Measurements from ENCODE around the gene C10orf95. TPM values are rescaled to one million over a fixed set of nuclear protein-coding genes. Genes with fewer than 3 reads are reported as not detected.

C10orf95 gene
- total RNA-seq, 2 donors from 2014 or later = 0.85 to 3.7 TPM

GRCh38 chr10:102480396-102480795, 29.1 kb upstream of the C10orf95 start:
- Histone ChIP-seq H3K27ac (no peak overlapping the region), H3K4me3 (no peak overlapping the region), H3K27me3 (replicated peaks; ENCODE audit: insufficient read depth) (no peaks in the 10 kb centered on the region), H3K36me3 (peaks cover 22 to 33% of the 10 kb centered on the region in 2 donors), H3K4me1 (replicated peaks) (no peaks in the 10 kb centered on the region), H3K9me3 (no peaks in the 10 kb centered on the region)
- no peak for DNase-seq (ENCODE audit: low spot score)
- intact Hi-C loops (cut with DNase I) = no loop called here
- WGBS = 79% methylated on average over 8 of the region's 9 CpGs
- TF ChIP-seq POLR2AphosphoS5 (IDR thresholded peaks at IDR 0.05) = no peak
- no peak for TF ChIP-seq POLR2A (IDR thresholded peaks at IDR 0.05)
- no peak for TF ChIP-seq CTCF (IDR thresholded peaks at IDR 0.05)

- TF ChIP-seq POLR2A (IDR thresholded peaks at IDR 0.05) (no peak), POLR2AphosphoS5 (IDR thresholded peaks at IDR 0.05) (no peak), CTCF (IDR thresholded peaks at IDR 0.05) (no peak)
- H3K27me3 ChIP-seq (replicated peaks; ENCODE audit: insufficient read depth) = no peaks in the 10 kb centered on the region
- intact Hi-C loops (cut with DNase I) = no loop called here
- no peak overlapping the region for H3K27ac ChIP-seq
- no peak for DNase-seq (ENCODE audit: low spot score)
- H3K4me3 ChIP-seq = no peak overlapping the region
- H3K4me1 ChIP-seq (replicated peaks) = no peaks in the 10 kb centered on the region
- peaks cover 19 to 28% of the 10 kb centered on the region in 2 donors for H3K36me3 ChIP-seq
- H3K9me3 ChIP-seq = no peaks in the 10 kb centered on the region
Measured at GRCh38 chr10:102479651-102480050, 28.3 kb upstream of the C10orf95 start.

- WGBS = 66% methylated on average over 9 of the region's 9 CpGs
- intact Hi-C loops (cut with DNase I) = no loop called here
- peak overlapping the region in 1 of 2 donors; percentile 41 for H3K27ac ChIP-seq
Measured at GRCh38 chr10:102476466-102477141, 25.3 kb upstream of the C10orf95 start.

GRCh38 chr10:102475451-102476040, 24.2 kb upstream of the C10orf95 start:
- Histone ChIP-seq H3K27me3 (replicated peaks; ENCODE audit: insufficient read depth) (no peaks in the 10 kb centered on the region), H3K36me3 (no peaks in the 10 kb centered on the region), H3K9me3 (no peaks in the 10 kb centered on the region), H3K4me3 (no peak overlapping the region), H3K27ac (no peak overlapping the region), H3K4me1 (replicated peaks) (no peaks in the 10 kb centered on the region)
- WGBS = 92% methylated on average over 9 of the region's 9 CpGs
- TF ChIP-seq CTCF (IDR thresholded peaks at IDR 0.05) = no peak
- TF ChIP-seq POLR2AphosphoS5 (IDR thresholded peaks at IDR 0.05) = no peak
- TF ChIP-seq POLR2A (IDR thresholded peaks at IDR 0.05) = no peak
- intact Hi-C loops (cut with DNase I) = no loop called here
- DNase-seq (ENCODE audit: low spot score) = no peak

More at GRCh38 chr10:102476466-102477141, 25.3 kb upstream of the C10orf95 start:
- no peak for TF ChIP-seq POLR2A (IDR thresholded peaks at IDR 0.05)
- TF ChIP-seq CTCF (IDR thresholded peaks at IDR 0.05) = no peak
- TF ChIP-seq POLR2AphosphoS5 (IDR thresholded peaks at IDR 0.05) = no peak
- no peaks in the 10 kb centered on the region for H3K9me3 ChIP-seq
- H3K36me3 ChIP-seq = peaks cover 2 to 7% of the 10 kb centered on the region in 2 donors
- DNase-seq (ENCODE audit: low spot score) = no peak
- no peaks in the 10 kb centered on the region for H3K4me1 ChIP-seq (replicated peaks)
- H3K27me3 ChIP-seq (replicated peaks; ENCODE audit: insufficient read depth) = no peaks in the 10 kb centered on the region
- H3K4me3 ChIP-seq = no peak overlapping the region
